Spleen (tissue), 11 donors: ENCODE data around the gene TSPAN8. TPM values are rescaled to one million over a fixed set of nuclear protein-coding genes. Genes with fewer than 3 reads are reported as not detected.

Experiments
- DNase-seq: peaks from one replicate; pipeline ENCODE4 v3.0.0-alpha.2; 2020
- H3K27ac ChIP-seq, 8 donors: fragments of 200-600 bp; sonication (generic) in 7 of 8; 1 replicate in 4 of 8; 2 replicates in 4 of 8; pipeline versions ENCODE4 v1.5.0 to v1.8.0; 2016 to 2021; ENCODE audit warnings: inconsistent platforms in 4 of 8, mild to moderate bottlenecking in 4 of 8, moderate library complexity in 1 of 8
- H3K27me3 ChIP-seq, 7 donors: fragments of 200-600 bp; sonication (generic) in 6 of 7; replicated peaks in 1 of 7; 1 replicate in 4 of 7; 2 replicates in 3 of 7; pipeline versions ENCODE4 v1.5.0 to v1.8.0; 2016 to 2021; ENCODE audit warnings: inconsistent platforms in 3 of 7, mild to moderate bottlenecking in 1 of 7
- H3K36me3 ChIP-seq, 6 donors: fragments of 200-600 bp; sonication (generic) in 5 of 6; 1 replicate in 4 of 6; 2 replicates in 2 of 6; pipeline versions ENCODE4 v1.5.0 to v1.8.0; 2016 to 2021; ENCODE audit warnings: inconsistent platforms in 2 of 6
- H3K4me1 ChIP-seq, 6 donors: fragments of 200-600 bp; sonication (generic) in 5 of 6; 1 replicate in 3 of 6; 2 replicates in 3 of 6; pipeline versions ENCODE4 v1.5.0 to v1.8.0; 2016 to 2021; ENCODE audit warnings: inconsistent platforms in 3 of 6
- H3K4me3 ChIP-seq, 8 donors: fragments of 200-600 bp; sonication (generic) in 7 of 8; 1 replicate in 4 of 8; 2 replicates in 4 of 8; pipeline versions ENCODE4 v1.5.0 to v1.8.0; 2016 to 2021; ENCODE audit warnings: inconsistent platforms in 4 of 8, mild to moderate bottlenecking in 4 of 8, moderate library complexity in 2 of 8
- H3K9me3 ChIP-seq, 8 donors: fragments of 200-600 bp; sonication (generic) in 7 of 8; 1 replicate in 4 of 8; 2 replicates in 4 of 8; pipeline versions ENCODE4 v1.5.0 to v1.8.0; 2016 to 2021; ENCODE audit warnings: inconsistent platforms in 4 of 8
- CTCF ChIP-seq, 11 experiments: fragments of 200-600 bp in 7 of 11; fragments of 450-650 bp in 4 of 11; sonication (generic) in 4 of 11; IDR thresholded peaks in 8 of 11; conservative IDR thresholded peaks in 3 of 11; 1 replicate in 7 of 11; 2 replicates in 4 of 11; pipeline versions ENCODE4 v1.4.0 to v1.8.0; 2016 to 2021; ENCODE audit warnings: antibody characterized with exemption in 11 of 11, inconsistent platforms in 4 of 11, mild to moderate bottlenecking in 1 of 11
- POLR2A ChIP-seq, 3 donors: fragments of 450-650 bp; IDR thresholded peaks; one replicate each; pipeline ENCODE4 v1.5.1; 2017; ENCODE audit warnings: antibody characterized with exemption in 3 of 3, mild to moderate bottlenecking in 1 of 3
- POLR2AphosphoS5 ChIP-seq, 3 donors: sonication (generic); formaldehyde crosslinking; IDR thresholded peaks; one replicate each; pipeline ENCODE4 v1.5.1; 2017; ENCODE audit warnings: antibody characterized with exemption in 3 of 3
- WGBS, 5 donors: extraction: QIAGEN DNeasy Blood & Tissue Kit in 3 of 5; methylation state at CpG; one replicate each; pipeline versions ENCODE4 v1.1.5 to v1.1.7; 2013 to 2018; 5-methylcytosine and 5-hydroxymethylcytosine counted together
- intact Hi-C: fragments of 100-400 bp; cut with DNase I; formaldehyde crosslinking; loops from one replicate; pipeline ENCODE4 v1.15.0; 2023; ENCODE audit warnings: low total_unique reads
- polyA plus RNA-seq, 3 donors: library from polyadenylated mRNA; stranded (reverse); fragments of 200-250 nt; gene quantifications; one replicate each; pipeline ENCODE4 v1.2.1, GENCODE V29; 2013
- total RNA-seq, 7 donors: library from RNA; depleted of rRNA in 3 of 7; stranded (reverse); fragments of >200 nt in 3 of 7; fragmentation: NEBNext Ultra II Directional in 4 of 7; extraction: Animal tissue kit (Norgen Biotek cat#: 25700) in 4 of 7; gene quantifications; one replicate each; pipeline versions ENCODE4 v1.1.0 to v1.2.1, GENCODE V29; 2016 to 2021
- donor health status: healthy with polysubstance abuse.
- donor health status: DM: no; HTN: no; CAD: no; lungs with moderate emphysema.
- donor health status: DM: no; HTN: no; CAD: no.
- donor health status: Bipolar disorder and iron deficiency.
- donor health status: healthy.
- donor health status: DM: no; HTN: no; CAD: no.
- donor health status: DM: yes; HTN: yes; CAD: no.

The TSPAN8 gene
- total and polyA plus RNA-seq, 10 donors, result 0.21 to 2.5 (median 0.34) TPM; not detected in 6

GRCh38 chr12:71108355-71108754, 49.4 kb downstream of the TSPAN8 start:
- DNase-seq, result no peak
- Histone ChIP-seq H3K9me3 (peaks cover 0 to 55% (median 35%) of the 10 kb centered on the region in 8 donors), H3K4me1 (no peaks in the 10 kb centered on the region), H3K27ac (no peak overlapping the region), H3K36me3 (no peaks in the 10 kb centered on the region), H3K4me3 (no peak overlapping the region), H3K27me3 (no peaks in the 10 kb centered on the region)
- TF ChIP-seq CTCF (IDR thresholded peaks at IDR 0.05 in 8 of 11, conservative IDR thresholded peaks at IDR 0.05 in 3 of 11) (no peak), POLR2A (IDR thresholded peaks at IDR 0.05) (no peak), POLR2AphosphoS5 (IDR thresholded peaks at IDR 0.05) (no peak)
- 77 to 92% (median 85%) methylated on average over 3 of the region's 3 CpGs for WGBS, 5 donors
- intact Hi-C loops, result no loop called here

- H3K27me3 ChIP-seq, result no peaks in the 10 kb centered on the region
- TF ChIP-seq POLR2AphosphoS5 (IDR thresholded peaks at IDR 0.05) (no peak), POLR2A (IDR thresholded peaks at IDR 0.05) (no peak), CTCF (IDR thresholded peaks at IDR 0.05 in 8 of 11, conservative IDR thresholded peaks at IDR 0.05 in 3 of 11) (no peak)
- no peak overlapping the region for H3K27ac ChIP-seq
- no peak overlapping the region for H3K4me3 ChIP-seq
- 75 to 100% (median 83%) methylated on average over 1 of the region's 1 CpG for WGBS, 5 donors
- no peaks in the 10 kb centered on the region for H3K4me1 ChIP-seq
- intact Hi-C loops, result no loop called here
- no peak for DNase-seq
- peaks cover 0 to 51% (median 33%) of the 10 kb centered on the region in 8 donors for H3K9me3 ChIP-seq
- no peaks in the 10 kb centered on the region for H3K36me3 ChIP-seq
These were observed 49.9 kb downstream of the TSPAN8 start for GRCh38 chr12:71107936-71108335.

GRCh38 chr12:71105956-71106355, 51.8 kb downstream of the TSPAN8 start:
- no peak for DNase-seq
- Histone ChIP-seq H3K27ac (no peak overlapping the region), H3K4me3 (no peak overlapping the region), H3K9me3 (peaks cover 0 to 33% (median 21%) of the 10 kb centered on the region in 8 donors), H3K27me3 (no peaks in the 10 kb centered on the region), H3K36me3 (no peaks in the 10 kb centered on the region), H3K4me1 (no peaks in the 10 kb centered on the region)
- TF ChIP-seq CTCF (IDR thresholded peaks at IDR 0.05 in 8 of 11, conservative IDR thresholded peaks at IDR 0.05 in 3 of 11) (no peak), POLR2AphosphoS5 (IDR thresholded peaks at IDR 0.05) (no peak), POLR2A (IDR thresholded peaks at IDR 0.05) (no peak)
- intact Hi-C loops, result no loop called here

- 36 to 72% (median 47%) methylated on average over 2 of the region's 2 CpGs for WGBS, 5 donors
- Histone ChIP-seq H3K27me3 (no peaks in the 10 kb centered on the region), H3K27ac (no peak overlapping the region), H3K36me3 (no peaks in the 10 kb centered on the region), H3K4me3 (no peak overlapping the region), H3K9me3 (peaks cover 0 to 43% (median 24%) of the 10 kb centered on the region in 8 donors), H3K4me1 (no peaks in the 10 kb centered on the region)
- TF ChIP-seq CTCF (IDR thresholded peaks at IDR 0.05 in 8 of 11, conservative IDR thresholded peaks at IDR 0.05 in 3 of 11) (no peak), POLR2A (IDR thresholded peaks at IDR 0.05) (no peak), POLR2AphosphoS5 (IDR thresholded peaks at IDR 0.05) (no peak)
- DNase-seq, result no peak
- intact Hi-C loops, result no loop called here
These were observed 65.5 kb downstream of the TSPAN8 start for GRCh38 chr12:71092290-71092689.
